Measurements from ENCODE around the gene KCNK15. TPM values are rescaled to one million over a fixed set of nuclear protein-coding genes. Genes with fewer than 3 reads are reported as not detected.

KCNK15 gene
- total and polyA plus RNA-seq, 4 experiments from 2014 or later = not detected

- intact Hi-C loops (cut with micrococcal nuclease) = no loop called here
- Mint-ChIP-seq H3K4me1 (no peaks in the 10 kb centered on the region), H3K9me3 (no peaks in the 10 kb centered on the region), H3K27me3 (peaks cover 6 to 14% of the 10 kb centered on the region in 2 donors), H3K4me3 (no peak overlapping the region), H3K27ac (no peak overlapping the region), H3K36me3 (no peaks in the 10 kb centered on the region)
- H3K27ac ChIP-seq (ENCODE audit: low read depth, low read length) = no peak overlapping the region
- H3K4me3 ChIP-seq (ENCODE audit: low read length in 2 of 2) = no peak overlapping the region
- DNase-seq = no peak
- H3K36me3 ChIP-seq (ENCODE audit: insufficient read depth, low read length) = no peaks in the 10 kb centered on the region
- ChIA-PET CTCF (ENCODE audit: partially characterized antibody) (interaction anchor here (1.1 kb wide), 1 partner anchor 15 kb away, joined by 3 read pairs; no protein-coding TSS in a partner anchor), POLR2A (ENCODE audit: partially characterized antibody) (no interaction called here)
- no peaks in the 10 kb centered on the region for H3K9me3 ChIP-seq (ENCODE audit: control insufficient read depth in 1 of 2, low read length in 2 of 2)
- no peaks in the 10 kb centered on the region for H3K27me3 ChIP-seq (ENCODE audit: insufficient read depth, low read length)
- no peaks in the 10 kb centered on the region for H3K4me1 ChIP-seq (ENCODE audit: insufficient read depth, low read length)
These were observed 8.9 kb downstream of the KCNK15 start for GRCh38 chr20:44754554-44754953.

- ChIA-PET CTCF (ENCODE audit: partially characterized antibody) (no interaction called here), POLR2A (ENCODE audit: partially characterized antibody) (no interaction called here)
- no peaks in the 10 kb centered on the region for H3K9me3 ChIP-seq (ENCODE audit: control insufficient read depth in 1 of 2, low read length in 2 of 2)
- peaks cover 3 to 15% of the 10 kb centered on the region in 2 donors for H3K27me3 Mint-ChIP-seq
- H3K4me3 Mint-ChIP-seq = no peak overlapping the region
- no peaks in the 10 kb centered on the region for H3K36me3 ChIP-seq (ENCODE audit: insufficient read depth, low read length)
- no peaks in the 10 kb centered on the region for H3K4me1 ChIP-seq (ENCODE audit: insufficient read depth, low read length)
- H3K4me1 Mint-ChIP-seq = no peaks in the 10 kb centered on the region
- no peaks in the 10 kb centered on the region for H3K27me3 ChIP-seq (ENCODE audit: insufficient read depth, low read length)
- intact Hi-C loops (cut with micrococcal nuclease) = no loop called here
- no peak overlapping the region for H3K27ac Mint-ChIP-seq
- H3K36me3 Mint-ChIP-seq = no peaks in the 10 kb centered on the region
- no peak overlapping the region for H3K27ac ChIP-seq (ENCODE audit: low read depth, low read length)
- no peak for DNase-seq
- peaks cover 0 to 2% (median 0%) of the 10 kb centered on the region in 8 donors for H3K9me3 Mint-ChIP-seq
- H3K4me3 ChIP-seq (ENCODE audit: low read length in 2 of 2) = no peak overlapping the region
These were observed 10.5 kb downstream of the KCNK15 start for GRCh38 chr20:44756011-44756688.

GRCh38 chr20:44756956-44757355 lies 11.3 kb downstream of the KCNK15 start:
- H3K4me3 ChIP-seq (ENCODE audit: low read length in 2 of 2) = no peak overlapping the region
- Mint-ChIP-seq H3K4me1 (no peaks in the 10 kb centered on the region), H3K9me3 (peaks cover 0 to 2% (median 0%) of the 10 kb centered on the region in 8 donors), H3K27ac (no peak overlapping the region), H3K27me3 (peaks cover 3 to 13% of the 10 kb centered on the region in 2 donors), H3K36me3 (no peaks in the 10 kb centered on the region), H3K4me3 (no peak overlapping the region)
- no peaks in the 10 kb centered on the region for H3K27me3 ChIP-seq (ENCODE audit: insufficient read depth, low read length)
- no peaks in the 10 kb centered on the region for H3K4me1 ChIP-seq (ENCODE audit: insufficient read depth, low read length)
- H3K9me3 ChIP-seq (ENCODE audit: control insufficient read depth in 1 of 2, low read length in 2 of 2) = no peaks in the 10 kb centered on the region
- no peaks in the 10 kb centered on the region for H3K36me3 ChIP-seq (ENCODE audit: insufficient read depth, low read length)
- no peak overlapping the region for H3K27ac ChIP-seq (ENCODE audit: low read depth, low read length)
- DNase-seq = no peak
- CTCF ChIA-PET (ENCODE audit: partially characterized antibody) = no interaction called here
- intact Hi-C loops (cut with micrococcal nuclease) = no loop called here
- POLR2A ChIA-PET (ENCODE audit: partially characterized antibody) = no interaction called here

GRCh38 chr20:44758247-44759101 lies 12.8 kb downstream of the KCNK15 start:
- no peaks in the 10 kb centered on the region for H3K36me3 ChIP-seq (ENCODE audit: insufficient read depth, low read length)
- POLR2A ChIA-PET (ENCODE audit: partially characterized antibody) = no interaction called here
- H3K9me3 ChIP-seq (ENCODE audit: control insufficient read depth in 1 of 2, low read length in 2 of 2) = no peaks in the 10 kb centered on the region
- H3K36me3 Mint-ChIP-seq = no peaks in the 10 kb centered on the region
- peaks cover 0 to 2% (median 0%) of the 10 kb centered on the region in 8 donors for H3K9me3 Mint-ChIP-seq
- CTCF ChIA-PET (ENCODE audit: partially characterized antibody) = interaction anchor here (0.6 to 0.8 kb wide), 2 partner anchors 11 to 20 kb away, joined by 5 to 9 read pairs; no protein-coding TSS in a partner anchor
- H3K4me1 ChIP-seq (ENCODE audit: insufficient read depth, low read length) = no peaks in the 10 kb centered on the region
- peak overlapping the region in 1 of 7 donors; percentile 46 for H3K27ac Mint-ChIP-seq
- no peak overlapping the region for H3K4me3 Mint-ChIP-seq
- peaks cover 3 to 13% of the 10 kb centered on the region in 2 donors for H3K27me3 Mint-ChIP-seq
- no peak for DNase-seq
- no peak overlapping the region for H3K27ac ChIP-seq (ENCODE audit: low read depth, low read length)
- intact Hi-C loops (cut with micrococcal nuclease) = no loop called here
- no peak overlapping the region for H3K4me3 ChIP-seq (ENCODE audit: low read length in 2 of 2)
- H3K4me1 Mint-ChIP-seq = no peaks in the 10 kb centered on the region
- no peaks in the 10 kb centered on the region for H3K27me3 ChIP-seq (ENCODE audit: insufficient read depth, low read length)

- H3K4me1 Mint-ChIP-seq = no peaks in the 10 kb centered on the region
- Histone ChIP-seq H3K9me3 (ENCODE audit: control insufficient read depth in 1 of 2, low read length in 2 of 2) (no peaks in the 10 kb centered on the region), H3K4me1 (ENCODE audit: insufficient read depth, low read length) (no peaks in the 10 kb centered on the region), H3K27ac (ENCODE audit: low read depth, low read length) (no peak overlapping the region), H3K36me3 (ENCODE audit: insufficient read depth, low read length) (no peaks in the 10 kb centered on the region), H3K4me3 (ENCODE audit: low read length in 2 of 2) (no peak overlapping the region), H3K27me3 (ENCODE audit: insufficient read depth, low read length) (no peaks in the 10 kb centered on the region)
- peaks cover 3 to 13% of the 10 kb centered on the region in 2 donors for H3K27me3 Mint-ChIP-seq
- no peak for DNase-seq
- ChIA-PET CTCF (ENCODE audit: partially characterized antibody) (no interaction called here), POLR2A (ENCODE audit: partially characterized antibody) (no interaction called here)
- H3K27ac Mint-ChIP-seq = no peak overlapping the region
- H3K36me3 Mint-ChIP-seq = no peaks in the 10 kb centered on the region
- H3K9me3 Mint-ChIP-seq = peaks cover 0 to 2% (median 0%) of the 10 kb centered on the region in 8 donors
- intact Hi-C loops (cut with micrococcal nuclease) = no loop called here
- no peak overlapping the region for H3K4me3 Mint-ChIP-seq
These were observed 13.9 kb downstream of the KCNK15 start for GRCh38 chr20:44759595-44759994.

- DNase-seq = no peak
- Histone ChIP-seq H3K27me3 (ENCODE audit: insufficient read depth, low read length) (no peaks in the 10 kb centered on the region), H3K4me1 (ENCODE audit: insufficient read depth, low read length) (no peaks in the 10 kb centered on the region), H3K4me3 (ENCODE audit: low read length in 2 of 2) (no peak overlapping the region), H3K36me3 (ENCODE audit: insufficient read depth, low read length) (no peaks in the 10 kb centered on the region), H3K27ac (ENCODE audit: low read depth, low read length) (no peak overlapping the region), H3K9me3 (ENCODE audit: control insufficient read depth in 1 of 2, low read length in 2 of 2) (no peaks in the 10 kb centered on the region)
- intact Hi-C loops (cut with micrococcal nuclease) = no loop called here
- Mint-ChIP-seq H3K4me3 (no peak overlapping the region), H3K4me1 (no peaks in the 10 kb centered on the region), H3K9me3 (peaks cover 0 to 2% (median 0%) of the 10 kb centered on the region in 8 donors), H3K27me3 (peaks cover 3 to 21% of the 10 kb centered on the region in 2 donors), H3K36me3 (no peaks in the 10 kb centered on the region), H3K27ac (no peak overlapping the region)
- ChIA-PET POLR2A (ENCODE audit: partially characterized antibody) (no interaction called here), CTCF (ENCODE audit: partially characterized antibody) (interaction anchor here (1.6 kb wide), 1 partner anchor 14 kb away, joined by 5 read pairs; no protein-coding TSS in a partner anchor)
These were observed 15.8 kb downstream of the KCNK15 start for GRCh38 chr20:44761423-44761822.

GRCh38 chr20:44762466-44763140 lies 16.9 kb downstream of the KCNK15 start:
- no peaks in the 10 kb centered on the region for H3K36me3 Mint-ChIP-seq
- Histone ChIP-seq H3K27me3 (ENCODE audit: insufficient read depth, low read length) (no peaks in the 10 kb centered on the region), H3K36me3 (ENCODE audit: insufficient read depth, low read length) (no peaks in the 10 kb centered on the region), H3K27ac (ENCODE audit: low read depth, low read length) (no peak overlapping the region), H3K4me1 (ENCODE audit: insufficient read depth, low read length) (no peaks in the 10 kb centered on the region), H3K4me3 (ENCODE audit: low read length in 2 of 2) (no peak overlapping the region), H3K9me3 (ENCODE audit: control insufficient read depth in 1 of 2, low read length in 2 of 2) (no peaks in the 10 kb centered on the region)
- peaks cover 0 to 2% (median 0%) of the 10 kb centered on the region in 8 donors for H3K9me3 Mint-ChIP-seq
- CTCF ChIA-PET (ENCODE audit: partially characterized antibody) = interaction anchor here (1.6 kb wide), 1 partner anchor 15 kb away, joined by 5 read pairs; no protein-coding TSS in a partner anchor
- no peak for DNase-seq
- H3K4me3 Mint-ChIP-seq = no peak overlapping the region
- H3K27ac Mint-ChIP-seq = no peak overlapping the region
- no peaks in the 10 kb centered on the region for H3K4me1 Mint-ChIP-seq
- intact Hi-C loops (cut with micrococcal nuclease) = no loop called here
- peaks cover 3 to 21% of the 10 kb centered on the region in 2 donors for H3K27me3 Mint-ChIP-seq
- POLR2A ChIA-PET (ENCODE audit: partially characterized antibody) = no interaction called here
